Neural crest cell (in vitro differentiated cells): ENCODE data around the gene TBC1D24. TPM values are rescaled to one million over a fixed set of nuclear protein-coding genes. Genes with fewer than 3 reads are reported as not detected.
A peak's percentile ranks its signal among the peaks of the same experiment; 100 is the strongest.

ENCODE experiments used
- DNase-seq: peaks from one replicate; pipeline ENCODE4 v3.0.0; 2021; ENCODE audit warnings: low read depth, mixed read lengths, low spot score
- H3K27ac Mint-ChIP-seq: one replicate; pipeline ENCODE4 v1.8.0; 2021; ENCODE audit warnings: mild to moderate bottlenecking, mixed read lengths; ENCODE audit not compliant: unreplicated experiment
- H3K27me3 Mint-ChIP-seq: 2 replicates; pipeline ENCODE4 v1.8.0; 2021; ENCODE audit warnings: low read depth, mild to moderate bottlenecking, mixed read lengths
- H3K36me3 Mint-ChIP-seq: 2 replicates; pipeline ENCODE4 v1.8.0; 2021; ENCODE audit warnings: low read depth, mild to moderate bottlenecking, mixed read lengths
- H3K4me1 Mint-ChIP-seq: 2 replicates; pipeline ENCODE4 v1.8.0; 2021; ENCODE audit warnings: mixed read lengths
- H3K4me3 Mint-ChIP-seq: one replicate; pipeline ENCODE4 v1.8.0; 2021; ENCODE audit warnings: mild to moderate bottlenecking, mixed read lengths
- H3K9me3 Mint-ChIP-seq: 2 replicates; pipeline ENCODE4 v1.8.0; 2021; ENCODE audit warnings: mixed read lengths
- CTCF ChIP-seq: fragments of 200-600 bp; sonication (generic); conservative IDR thresholded peaks from 2 replicates; pipeline ENCODE4 v1.5.0; 2021; ENCODE audit warnings: antibody characterized with exemption, mild to moderate bottlenecking
- total RNA-seq: library from RNA; stranded (reverse); gene quantifications from 2 replicates; pipeline ENCODE4 v1.2.1, GENCODE V29; 2021

TBC1D24 gene
- total RNA-seq, 1 donor from 2014 or later, result 30.0 TPM

DNA sequence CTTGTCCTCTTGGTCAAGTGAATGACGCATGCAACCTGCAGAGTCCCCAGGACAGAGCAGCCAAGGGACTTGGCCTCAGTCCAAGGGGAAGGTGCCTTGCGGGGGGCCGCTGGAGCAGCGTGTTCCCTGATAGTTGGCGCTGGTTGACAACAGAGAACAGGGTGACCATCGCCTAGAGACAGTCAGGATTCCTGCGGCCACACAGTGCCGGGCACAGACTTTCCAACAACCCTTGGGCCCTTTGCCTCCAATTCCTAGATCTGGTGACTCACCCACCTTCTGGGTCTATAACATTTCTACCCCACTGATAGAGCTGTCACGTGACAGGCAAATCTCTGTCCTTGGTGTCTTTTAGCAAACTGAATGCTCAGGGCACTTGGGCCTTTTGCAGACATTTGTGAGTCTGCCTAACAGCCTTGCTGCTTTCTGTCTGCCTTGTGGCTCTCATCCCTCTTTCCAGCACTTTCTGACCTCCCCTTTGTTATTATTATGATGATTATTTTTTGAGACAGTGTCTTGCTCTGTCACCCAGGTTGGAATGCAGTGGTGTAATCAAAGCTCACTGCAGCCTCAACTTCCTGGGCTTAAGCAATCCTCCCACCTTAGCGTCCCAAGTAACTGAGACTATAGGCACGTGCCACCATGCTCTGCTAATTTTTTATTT lies 26.9 kb upstream of the TBC1D24 start:
- no peak for DNase-seq
- Mint-ChIP-seq H3K9me3 (no peaks in the 10 kb centered on the region), H3K27me3 (no peaks in the 10 kb centered on the region), H3K4me3 (no peak overlapping the region), H3K36me3 (peaks cover 14% of the 10 kb centered on the region), H3K4me1 (no peaks in the 10 kb centered on the region), H3K27ac (no peak overlapping the region)
- no peak for TF ChIP-seq CTCF

GRCh38 chr16:2449118-2449517 lies 25.8 kb upstream of the TBC1D24 start:
- no peak overlapping the region for H3K27ac Mint-ChIP-seq
- H3K9me3 Mint-ChIP-seq, result no peaks in the 10 kb centered on the region
- no peak overlapping the region for H3K4me3 Mint-ChIP-seq
- H3K4me1 Mint-ChIP-seq, result peaks cover 4% of the 10 kb centered on the region
- DNase-seq, result no peak
- no peak for TF ChIP-seq CTCF
- no peaks in the 10 kb centered on the region for H3K27me3 Mint-ChIP-seq
- H3K36me3 Mint-ChIP-seq, result peaks cover 17% of the 10 kb centered on the region

GRCh38 chr16:2450535-2450934 lies 24.4 kb upstream of the TBC1D24 start:
- Mint-ChIP-seq H3K27ac (no peak overlapping the region), H3K27me3 (no peaks in the 10 kb centered on the region), H3K4me1 (peaks cover 4% of the 10 kb centered on the region), H3K9me3 (no peaks in the 10 kb centered on the region), H3K4me3 (no peak overlapping the region), H3K36me3 (peaks cover 17% of the 10 kb centered on the region)
- DNase-seq, result no peak
- no peak for TF ChIP-seq CTCF

DNA sequence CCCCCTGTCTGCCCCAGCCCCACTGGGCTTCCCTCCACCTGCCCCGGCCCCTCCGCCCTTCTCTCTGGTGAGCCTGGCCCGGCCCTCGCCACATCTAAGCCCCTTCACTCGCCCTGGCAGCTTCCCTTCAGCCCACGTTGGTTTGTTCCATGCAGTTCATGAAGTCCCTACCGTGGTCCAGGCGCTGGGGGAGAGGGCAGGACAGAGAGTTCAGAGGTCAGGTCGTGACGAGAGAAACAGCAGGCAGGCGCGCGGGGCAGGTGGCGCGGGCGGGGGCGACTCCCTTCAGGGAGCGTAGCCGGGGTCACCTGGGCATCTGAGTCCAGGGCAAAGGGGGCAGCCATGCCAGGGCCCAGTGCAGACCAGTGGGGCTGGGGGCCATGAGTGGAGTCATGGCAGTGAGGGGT lies 23.9 kb upstream of the TBC1D24 start:
- H3K36me3 Mint-ChIP-seq, result peaks cover 17% of the 10 kb centered on the region
- no peak for DNase-seq

DNA sequence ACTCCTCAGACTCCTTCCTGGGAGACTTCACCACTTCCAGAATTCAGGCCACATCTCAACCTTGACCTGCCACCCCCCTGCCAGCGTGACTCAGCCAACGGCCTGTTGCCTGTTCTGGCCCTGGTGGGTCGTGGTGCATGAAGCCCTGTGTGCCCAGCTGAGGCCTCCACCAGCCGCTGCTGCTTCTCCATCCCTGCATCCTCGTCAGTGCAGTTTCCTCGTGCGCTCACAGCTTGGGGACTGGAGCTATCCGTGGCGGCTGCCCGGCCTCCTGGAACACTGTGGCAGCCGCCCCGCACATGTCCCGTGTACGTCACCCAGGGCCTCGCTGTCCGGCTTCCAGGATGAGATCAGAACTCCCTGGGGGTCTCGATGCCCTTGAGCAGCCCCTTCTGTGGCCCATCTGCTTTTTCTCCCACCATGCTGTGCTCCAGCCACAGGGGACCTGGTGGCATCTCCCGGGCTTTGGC lies 23.0 kb upstream of the TBC1D24 start:
- Mint-ChIP-seq H3K9me3 (no peaks in the 10 kb centered on the region), H3K36me3 (peaks cover 11% of the 10 kb centered on the region), H3K27me3 (no peaks in the 10 kb centered on the region), H3K4me1 (peaks cover 4% of the 10 kb centered on the region), H3K27ac (peak overlapping the region; percentile 35), H3K4me3 (no peak overlapping the region)
- DNase-seq, result no peak
- TF ChIP-seq CTCF, result no peak

More for the DNA sequence above, 23.9 kb upstream of the TBC1D24 start:
- Mint-ChIP-seq H3K27me3 (no peaks in the 10 kb centered on the region), H3K4me1 (peaks cover 4% of the 10 kb centered on the region), H3K9me3 (no peaks in the 10 kb centered on the region), H3K4me3 (no peak overlapping the region), H3K27ac (no peak overlapping the region)
- TF ChIP-seq CTCF, result no peak
